BJ (cell line): ENCODE results near the gene POLD1. TPM values are rescaled to one million over a fixed set of nuclear protein-coding genes. Genes with fewer than 3 reads are reported as not detected.

Source experiments
- CTCF ChIA-PET: fragments of 350-600 bp; formaldehyde crosslinking; extraction: SDS; loops from one replicate; lab custom pipeline; 2021; ENCODE audit warnings: antibody characterized with exemption, inconsistent platforms; lab: Yijun Ruan, JAX
- POLR2A ChIA-PET: fragments of 300-600 bp; sonication (Branson Sonifier 250); formaldehyde crosslinking; extraction: SDS; loops from one replicate; lab custom pipeline; 2021; ENCODE audit warnings: antibody characterized with exemption; lab: Charles Lee
- DNase-seq: peaks from one replicate; pipeline ENCODE4 v3.0.0-alpha.2; 2011; ENCODE audit warnings: low read depth
- H3K27me3 ChIP-seq: 2 replicates; pipeline ENCODE4 v1.6.0; 2011; ENCODE audit warnings: low read length; ENCODE audit not compliant: control insufficient read depth, insufficient read depth
- H3K36me3 ChIP-seq: 2 replicates; pipeline ENCODE4 v1.5.1; 2011; ENCODE audit warnings: low read length; ENCODE audit not compliant: control insufficient read depth, insufficient read depth
- H3K4me3 ChIP-seq: 2 replicates; pipeline ENCODE4 v1.5.1; 2011; ENCODE audit warnings: low read depth, mild to moderate bottlenecking, control low read depth, low read length
- CTCF ChIP-seq: IDR thresholded peaks from 2 replicates; pipeline ENCODE4 v1.5.1; 2011; ENCODE audit warnings: low read depth, mild to moderate bottlenecking, control low read depth, inconsistent platforms, low read length, moderate library complexity; ENCODE audit not compliant: insufficient read depth
- polyA plus RNA-seq: library from polyadenylated mRNA; depleted of rRNA; stranded (reverse); fragments of >200 nt; gene quantifications from 2 replicates; pipeline ENCODE4 v1.2.3, GENCODE V29; 2011

POLD1 gene
- polyA plus RNA-seq, 1 experiment, result 10.8 TPM

DNA sequence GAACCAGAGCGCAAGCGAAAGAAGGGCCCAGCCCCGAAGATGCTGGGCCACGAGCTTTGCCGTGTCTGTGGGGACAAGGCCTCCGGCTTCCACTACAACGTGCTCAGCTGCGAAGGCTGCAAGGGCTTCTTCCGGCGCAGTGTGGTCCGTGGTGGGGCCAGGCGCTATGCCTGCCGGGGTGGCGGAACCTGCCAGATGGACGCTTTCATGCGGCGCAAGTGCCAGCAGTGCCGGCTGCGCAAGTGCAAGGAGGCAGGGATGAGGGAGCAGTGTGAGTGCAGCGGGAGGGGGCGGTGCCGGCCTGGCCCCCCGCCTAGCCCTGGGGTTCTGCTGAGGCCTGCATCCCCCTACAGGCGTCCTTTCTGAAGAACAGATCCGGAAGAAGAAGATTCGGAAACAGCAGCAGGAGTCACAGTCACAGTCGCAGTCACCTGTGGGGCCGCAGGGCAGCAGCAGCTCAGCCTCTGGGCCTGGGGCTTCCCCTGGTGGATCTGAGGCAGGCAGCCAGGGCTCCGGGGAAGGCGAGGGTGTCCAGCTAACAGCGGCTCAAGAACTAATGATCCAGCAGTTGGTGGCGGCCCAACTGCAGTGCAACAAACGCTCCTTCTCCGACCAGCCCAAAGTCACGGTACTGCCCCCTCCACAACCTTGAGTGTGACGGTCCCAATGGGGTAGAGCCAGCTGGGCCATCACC lies 5.8 kb upstream of the POLD1 start:
- H3K4me3 ChIP-seq, result no peak overlapping the region
- CTCF ChIA-PET, result interaction anchor here (1.0 kb wide), 1 partner anchor 21 kb away, joined by 3 read pairs; no protein-coding TSS in a partner anchor
- H3K36me3 ChIP-seq, result peaks cover 36% of the 10 kb centered on the region
- H3K27me3 ChIP-seq, result no peaks in the 10 kb centered on the region
- DNase-seq, result no peak
- POLR2A ChIA-PET, result no interaction called here
- TF ChIP-seq CTCF, result no peak

- DNase-seq, result no peak
- Histone ChIP-seq H3K36me3 (peaks cover 36% of the 10 kb centered on the region), H3K27me3 (no peaks in the 10 kb centered on the region), H3K4me3 (no peak overlapping the region)
- POLR2A ChIA-PET, result no interaction called here
- no peak for TF ChIP-seq CTCF
- CTCF ChIA-PET, result no interaction called here
Observed at GRCh38 chr19:50378863-50379236, 5.3 kb upstream of the POLD1 start.

- H3K4me3 ChIP-seq, result no peak overlapping the region
- H3K27me3 ChIP-seq, result no peaks in the 10 kb centered on the region
- POLR2A ChIA-PET, result no interaction called here
- peaks cover 36% of the 10 kb centered on the region for H3K36me3 ChIP-seq
- CTCF ChIA-PET, result no interaction called here
- DNase-seq, result no peak
- TF ChIP-seq CTCF, result no peak
Observed at GRCh38 chr19:50379602-50380001, 4.5 kb upstream of the POLD1 start.

DNA sequence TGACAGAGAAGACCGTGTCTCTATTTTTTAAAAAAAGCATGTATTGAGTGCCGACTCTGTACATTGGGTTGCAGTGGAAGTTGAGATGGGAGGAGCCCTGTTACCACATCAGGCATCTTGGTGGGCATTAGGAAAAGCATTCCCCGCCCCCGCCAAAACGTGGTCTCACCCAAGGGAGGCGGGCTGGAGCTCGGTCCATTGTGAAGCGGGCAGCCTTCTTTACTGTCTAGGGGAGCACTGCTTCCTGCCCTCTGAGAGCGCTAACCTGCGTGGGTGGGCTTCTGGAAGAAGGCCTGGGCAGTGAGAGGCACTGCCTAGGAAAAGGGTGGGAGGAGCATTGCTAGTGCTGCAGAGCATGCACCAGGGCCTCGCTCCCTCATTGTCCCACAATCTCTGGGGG lies 4.0 kb upstream of the POLD1 start:
- peaks cover 36% of the 10 kb centered on the region for H3K36me3 ChIP-seq
- DNase-seq, result no peak
- POLR2A ChIA-PET, result no interaction called here
- TF ChIP-seq CTCF, result no peak
- CTCF ChIA-PET, result interaction anchor here (1.0 kb wide), 1 partner anchor 11 kb away, joined by 3 read pairs; no protein-coding TSS in a partner anchor
- H3K4me3 ChIP-seq, result no peak overlapping the region
- no peaks in the 10 kb centered on the region for H3K27me3 ChIP-seq

GRCh38 chr19:50380751-50381151 lies 3.4 kb upstream of the POLD1 start:
- CTCF ChIA-PET, result interaction anchor here (1.0 kb wide), 1 partner anchor 12 kb away, joined by 3 read pairs; no protein-coding TSS in a partner anchor
- POLR2A ChIA-PET, result no interaction called here
- no peaks in the 10 kb centered on the region for H3K27me3 ChIP-seq
- H3K36me3 ChIP-seq, result peaks cover 36% of the 10 kb centered on the region
- DNase-seq, result no peak
- no peak for TF ChIP-seq CTCF
- no peak overlapping the region for H3K4me3 ChIP-seq
